HepG2 (cell line): ENCODE measurements around the gene OR1F1. TPM values are rescaled to one million over a fixed set of nuclear protein-coding genes. Genes with fewer than 3 reads are reported as not detected.

ENCODE experiments used
- FOSL1 ChIP-seq: sonication (generic); formaldehyde crosslinking; IDR thresholded peaks from 2 replicates; pipeline ENCODE4 v1.9.0; 2021; ENCODE audit warnings: missing genetic modification reagents, borderline replicate concordance
- GMEB1 ChIP-seq: sonication (generic); formaldehyde crosslinking; IDR thresholded peaks from 2 replicates; pipeline ENCODE4 v1.5.1; 2020; ENCODE audit warnings: missing genetic modification reagents, mild to moderate bottlenecking, borderline replicate concordance
- GPBP1L1 ChIP-seq: sonication (generic); formaldehyde crosslinking; IDR thresholded peaks from 2 replicates; pipeline ENCODE4 v1.5.0; 2020; ENCODE audit warnings: mild to moderate bottlenecking, missing genetic modification reagents
- MBD4 ChIP-seq: IDR thresholded peaks from 2 replicates; pipeline ENCODE4 v1.6.1; 2012; ENCODE audit warnings: low read length, inconsistent platforms, borderline replicate concordance
- PCBP1 ChIP-seq: fragments of 200-400 bp; formaldehyde crosslinking; IDR thresholded peaks from 2 replicates; pipeline ENCODE4 v1.6.1; 2017; ENCODE audit warnings: mild to moderate bottlenecking, low read depth, low read length, borderline replicate concordance
- PHF5A ChIP-seq: IDR thresholded peaks from one replicate; pipeline ENCODE4 v1.6.1; 2018; ENCODE audit warnings: low read depth, missing genetic modification reagents; ENCODE audit not compliant: unreplicated experiment
- POLR2AphosphoS2 ChIP-seq: IDR thresholded peaks from 2 replicates; pipeline ENCODE4 v1.6.1; 2011; ENCODE audit warnings: low read depth, low read length, improper control_type of control experiment
- SATB2 ChIP-seq: sonication (generic); formaldehyde crosslinking; IDR thresholded peaks from 2 replicates; pipeline ENCODE4 v1.5.0; 2020; ENCODE audit warnings: missing genetic modification reagents
- TCF7L2 ChIP-seq: IDR thresholded peaks from 2 replicates; pipeline ENCODE4 v1.6.1; 2011; ENCODE audit warnings: mild to moderate bottlenecking, low read depth, low read length, moderate library complexity
- ZBTB33 ChIP-seq: sonication (generic); formaldehyde crosslinking; IDR thresholded peaks from 2 replicates; pipeline ENCODE4 v1.4.0; 2020; ENCODE audit warnings: missing genetic modification reagents
- ZBTB7A ChIP-seq: sonication (generic); formaldehyde crosslinking; IDR thresholded peaks from 2 replicates; pipeline ENCODE4 v1.8.0; 2022; ENCODE audit warnings: mild to moderate bottlenecking, missing genetic modification reagents
- ZNF331 ChIP-seq: sonication (generic); formaldehyde crosslinking; IDR thresholded peaks from 2 replicates; pipeline ENCODE4 v1.4.0; 2020; ENCODE audit warnings: missing genetic modification reagents
- ZNF460 ChIP-seq: sonication (generic); formaldehyde crosslinking; IDR thresholded peaks from 2 replicates; pipeline ENCODE4 v1.5.1; 2020; ENCODE audit warnings: missing genetic modification reagents, mild to moderate bottlenecking, borderline replicate concordance
- ZNF563 ChIP-seq: sonication (generic); formaldehyde crosslinking; IDR thresholded peaks from 2 replicates; pipeline ENCODE4 v1.8.0; 2022; ENCODE audit warnings: mild to moderate bottlenecking, moderate library complexity, missing genetic modification reagents
- ZNF800 ChIP-seq: sonication (generic); formaldehyde crosslinking; IDR thresholded peaks from 2 replicates; pipeline ENCODE4 v1.4.0; 2020; ENCODE audit warnings: missing genetic modification reagents
- ZSCAN20 ChIP-seq: sonication (generic); formaldehyde crosslinking; IDR thresholded peaks from 2 replicates; pipeline ENCODE4 v1.4.0; 2020; ENCODE audit warnings: missing genetic modification reagents, mild to moderate bottlenecking, borderline replicate concordance
- polyA plus RNA-seq, 8 experiments: library from polyadenylated mRNA; depleted of rRNA in 3 of 8; stranded (reverse) in 7 of 8; unstranded in 1 of 8; fragments of >200 nt; fragmentation: Illumina TruSeq in 4 of 8; extraction: Trizol in 4 of 8; gene quantifications; 2 replicates each; pipeline versions ENCODE4 v1.2.1 to v1.2.3, GENCODE V29; 2011 to 2016; ENCODE audit warnings: low read depth in 4 of 8, missing spikeins in 1 of 8, mixed read lengths in 1 of 8; ENCODE audit not compliant: insufficient read depth in 1 of 8
- total RNA-seq, 5 experiments: library from RNA; depleted of rRNA; stranded (reverse); fragments of >200 nt; fragmentation: Illumina TruSeq; extraction: Trizol; gene quantifications; 2 replicates each; pipeline ENCODE4 v1.2.3, GENCODE V29; 2016; ENCODE audit warnings: low read depth in 1 of 5
- TF ChIP-seq, protein P1 (sequence below): conservative IDR thresholded peaks from 2 replicates; pipeline ENCODE4 v1.6.1; 2018; ENCODE audit warnings: missing genetic modification reagents
- TF ChIP-seq, protein P2 (sequence below): IDR thresholded peaks from 2 replicates; pipeline ENCODE4 v1.6.1; 2012; ENCODE audit warnings: low read length, improper control_type of control experiment

The OR1F1 gene
- total and polyA plus RNA-seq, 2 of the 13 experiments (the other 11 are each of a cell fraction or from before 2014, with no cell fraction given): 0.90 TPM; not detected in 1

- TF ChIP-seq ZNF800 (CRISPR knock-in tag) (no peak), FOSL1 (CRISPR knock-in tag) (no peak), GPBP1L1 (CRISPR knock-in tag) (no peak), GMEB1 (no peak), ZBTB33 (no peak), ZNF331 (CRISPR knock-in tag) (no peak), ZSCAN20 (CRISPR knock-in tag) (no peak), ZNF563 (no peak; the same call in 1 of the 2 replicates), PCBP1 (no peak), ZBTB7A (CRISPR knock-in tag) (no peak), POLR2AphosphoS2 (no peak), SATB2 (CRISPR knock-in tag) (no peak), TCF7L2 (no peak), MBD4 (no peak), PHF5A (CRISPR knock-in tag) (no peak), ZNF460 (CRISPR knock-in tag) (no peak)
- TF ChIP-seq, protein P1, sequence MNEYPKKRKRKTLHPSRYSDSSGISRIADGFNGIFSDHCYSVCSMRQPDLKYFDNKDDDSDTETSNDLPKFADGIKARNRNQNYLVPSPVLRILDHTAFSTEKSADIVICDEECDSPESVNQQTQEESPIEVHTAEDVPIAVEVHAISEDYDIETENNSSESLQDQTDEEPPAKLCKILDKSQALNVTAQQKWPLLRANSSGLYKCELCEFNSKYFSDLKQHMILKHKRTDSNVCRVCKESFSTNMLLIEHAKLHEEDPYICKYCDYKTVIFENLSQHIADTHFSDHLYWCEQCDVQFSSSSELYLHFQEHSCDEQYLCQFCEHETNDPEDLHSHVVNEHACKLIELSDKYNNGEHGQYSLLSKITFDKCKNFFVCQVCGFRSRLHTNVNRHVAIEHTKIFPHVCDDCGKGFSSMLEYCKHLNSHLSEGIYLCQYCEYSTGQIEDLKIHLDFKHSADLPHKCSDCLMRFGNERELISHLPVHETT: no peak
- TF ChIP-seq, protein P2, sequence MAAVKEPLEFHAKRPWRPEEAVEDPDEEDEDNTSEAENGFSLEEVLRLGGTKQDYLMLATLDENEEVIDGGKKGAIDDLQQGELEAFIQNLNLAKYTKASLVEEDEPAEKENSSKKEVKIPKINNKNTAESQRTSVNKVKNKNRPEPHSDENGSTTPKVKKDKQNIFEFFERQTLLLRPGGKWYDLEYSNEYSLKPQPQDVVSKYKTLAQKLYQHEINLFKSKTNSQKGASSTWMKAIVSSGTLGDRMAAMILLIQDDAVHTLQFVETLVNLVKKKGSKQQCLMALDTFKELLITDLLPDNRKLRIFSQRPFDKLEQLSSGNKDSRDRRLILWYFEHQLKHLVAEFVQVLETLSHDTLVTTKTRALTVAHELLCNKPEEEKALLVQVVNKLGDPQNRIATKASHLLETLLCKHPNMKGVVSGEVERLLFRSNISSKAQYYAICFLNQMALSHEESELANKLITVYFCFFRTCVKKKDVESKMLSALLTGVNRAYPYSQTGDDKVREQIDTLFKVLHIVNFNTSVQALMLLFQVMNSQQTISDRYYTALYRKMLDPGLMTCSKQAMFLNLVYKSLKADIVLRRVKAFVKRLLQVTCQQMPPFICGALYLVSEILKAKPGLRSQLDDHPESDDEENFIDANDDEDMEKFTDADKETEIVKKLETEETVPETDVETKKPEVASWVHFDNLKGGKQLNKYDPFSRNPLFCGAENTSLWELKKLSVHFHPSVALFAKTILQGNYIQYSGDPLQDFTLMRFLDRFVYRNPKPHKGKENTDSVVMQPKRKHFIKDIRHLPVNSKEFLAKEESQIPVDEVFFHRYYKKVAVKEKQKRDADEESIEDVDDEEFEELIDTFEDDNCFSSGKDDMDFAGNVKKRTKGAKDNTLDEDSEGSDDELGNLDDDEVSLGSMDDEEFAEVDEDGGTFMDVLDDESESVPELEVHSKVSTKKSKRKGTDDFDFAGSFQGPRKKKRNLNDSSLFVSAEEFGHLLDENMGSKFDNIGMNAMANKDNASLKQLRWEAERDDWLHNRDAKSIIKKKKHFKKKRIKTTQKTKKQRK: no peak
Observed at GRCh38 chr16:3144321-3144983, 43.6 kb upstream of the OR1F1 start (continued).
